ENCODE results near the gene RALGPS2. TPM values are rescaled to one million over a fixed set of nuclear protein-coding genes. Genes with fewer than 3 reads are reported as not detected.
"Not testable (repeated sequence)": the region's sequence is repeated elsewhere in the genome, so short reads cannot be mapped to it uniquely, and the experiment has no call there.

Gene RALGPS2
- polyA plus RNA-seq, 10 donors, result 31.5 to 61.9 (median 39.4) TPM

DNA sequence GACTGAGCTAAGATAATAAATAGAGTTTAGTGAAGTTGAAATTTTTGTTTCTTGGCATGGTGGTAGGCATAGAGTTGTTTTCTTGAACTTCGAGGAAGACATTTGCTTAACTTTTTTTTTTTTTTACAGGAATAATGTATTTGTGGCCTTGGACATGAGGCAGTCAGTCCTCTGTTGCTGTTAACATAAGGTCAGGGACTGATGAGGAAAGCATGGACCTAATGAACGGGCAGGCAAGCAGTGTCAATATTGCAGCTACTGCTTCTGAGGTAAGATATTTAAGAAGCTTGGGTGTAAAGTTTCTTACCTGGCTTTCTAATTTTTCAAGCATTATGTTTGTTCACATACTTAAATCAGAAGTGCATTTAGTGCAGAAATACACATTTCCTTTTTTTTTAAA lies 51.5 kb downstream of the RALGPS2 start:
- no peak for DNase-seq

DNA sequence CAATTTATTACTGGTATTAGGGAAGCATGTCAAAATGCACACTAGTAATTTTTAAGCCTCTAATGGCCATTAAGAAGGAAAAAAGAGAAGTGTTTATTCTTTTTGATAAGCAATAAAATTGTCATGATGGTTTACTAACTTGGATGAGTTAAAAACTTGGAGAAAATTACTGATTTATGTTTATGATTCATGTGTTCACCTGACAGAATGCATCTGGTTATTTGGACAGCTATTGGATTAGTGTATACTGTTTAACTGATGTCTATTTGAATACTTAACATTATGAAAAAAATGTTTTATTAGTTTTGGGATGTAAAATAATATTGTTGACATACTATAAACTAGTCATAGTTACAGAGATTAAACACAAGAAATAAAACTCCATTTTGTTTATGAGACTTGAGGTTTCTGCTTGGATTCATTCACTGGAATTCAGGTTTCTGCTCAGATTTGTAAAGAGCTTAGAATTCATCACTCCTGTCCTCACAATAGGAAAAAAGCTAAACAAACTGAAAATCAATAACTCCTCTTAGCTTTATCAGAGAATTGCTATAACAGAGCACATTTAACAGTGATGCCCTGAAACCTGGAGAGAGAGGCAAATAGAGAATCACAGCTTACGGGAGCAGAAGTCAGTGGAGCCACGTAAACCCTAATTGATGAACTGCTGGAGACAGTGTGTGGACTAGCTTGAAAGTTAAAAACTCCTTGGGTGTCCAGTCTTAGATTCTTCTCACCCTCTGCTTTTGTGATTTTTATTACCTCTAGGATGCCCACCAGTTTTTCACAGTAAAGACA lies 56.7 kb downstream of the RALGPS2 start:
- no peak for DNase-seq

DNA sequence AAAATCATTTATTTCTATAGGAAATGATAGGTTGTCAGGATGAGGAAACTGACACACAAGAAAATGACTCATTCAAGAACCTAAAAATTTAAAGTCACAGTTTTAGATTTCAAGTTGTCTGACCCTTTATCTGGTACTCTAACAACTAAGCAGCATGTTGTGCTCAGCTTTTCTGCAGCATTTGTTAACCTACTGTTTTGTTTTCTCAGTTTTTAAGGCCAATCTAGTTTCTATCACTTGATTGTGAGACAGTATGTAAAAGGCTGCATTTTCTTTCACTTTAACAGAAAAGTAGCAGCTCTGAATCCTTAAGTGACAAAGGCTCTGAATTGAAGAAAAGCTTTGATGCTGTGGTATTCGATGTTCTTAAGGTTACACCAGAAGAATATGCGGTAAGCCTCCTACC lies 59.1 kb downstream of the RALGPS2 start:
- no peak for DNase-seq

DNA sequence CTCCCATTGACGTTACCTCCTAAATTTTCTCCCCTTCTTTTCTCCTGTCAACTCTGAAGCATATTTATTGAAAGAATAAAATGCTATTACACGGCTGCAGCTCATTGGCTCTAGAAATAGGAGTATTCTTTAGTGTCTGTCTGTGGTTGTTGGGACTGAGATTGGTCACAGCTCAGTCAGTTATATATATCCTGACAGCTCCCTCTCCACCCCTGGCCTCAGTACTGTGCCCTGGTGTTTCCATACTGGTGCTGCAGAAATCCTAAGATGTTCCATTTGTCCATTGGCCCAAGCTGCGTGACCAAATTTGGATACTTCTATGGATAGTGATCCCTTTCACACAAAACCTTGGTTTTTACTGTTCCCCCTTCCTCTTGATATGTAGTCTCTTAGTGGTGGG lies 67.3 kb downstream of the RALGPS2 start:
- DNase-seq, result no peak

DNA sequence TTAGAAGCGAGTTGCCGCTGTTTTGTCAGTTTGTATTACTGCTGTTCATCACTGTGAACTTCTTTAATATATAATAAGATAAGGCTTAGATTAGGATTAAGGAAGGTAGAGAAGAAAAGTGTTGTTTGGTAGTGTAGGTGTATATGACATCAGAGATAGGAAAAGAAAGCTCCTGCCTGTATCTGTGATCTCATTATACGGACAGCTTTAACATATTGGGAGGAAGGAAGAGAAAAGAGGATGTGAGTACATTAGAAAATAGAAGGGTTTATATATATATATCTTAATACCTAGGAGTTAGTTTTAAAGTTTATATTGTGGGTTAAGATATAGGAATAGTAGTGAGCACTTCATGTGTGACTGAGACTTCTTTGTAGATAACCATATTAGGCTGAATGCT lies 71.0 kb downstream of the RALGPS2 start:
- no peak for DNase-seq

DNA sequence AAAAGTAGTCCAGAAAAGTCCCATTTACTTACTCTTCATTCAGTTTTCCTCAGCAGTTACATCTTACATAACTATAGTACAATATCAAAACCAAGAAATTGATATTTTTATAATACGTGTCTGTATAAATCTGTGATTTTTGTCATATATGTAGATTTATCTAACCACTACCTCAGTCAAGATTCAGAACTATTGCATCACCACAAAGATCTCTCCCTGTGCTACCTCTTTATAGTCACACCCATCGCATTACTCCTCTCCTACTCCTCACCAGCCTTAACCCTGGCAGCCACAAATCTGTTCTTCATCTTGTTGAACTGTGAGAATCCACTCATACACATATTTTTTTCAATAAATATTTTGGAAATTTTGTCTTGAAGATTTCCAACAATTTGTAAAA lies 72.5 kb downstream of the RALGPS2 start:
- DNase-seq, result no peak

DNA sequence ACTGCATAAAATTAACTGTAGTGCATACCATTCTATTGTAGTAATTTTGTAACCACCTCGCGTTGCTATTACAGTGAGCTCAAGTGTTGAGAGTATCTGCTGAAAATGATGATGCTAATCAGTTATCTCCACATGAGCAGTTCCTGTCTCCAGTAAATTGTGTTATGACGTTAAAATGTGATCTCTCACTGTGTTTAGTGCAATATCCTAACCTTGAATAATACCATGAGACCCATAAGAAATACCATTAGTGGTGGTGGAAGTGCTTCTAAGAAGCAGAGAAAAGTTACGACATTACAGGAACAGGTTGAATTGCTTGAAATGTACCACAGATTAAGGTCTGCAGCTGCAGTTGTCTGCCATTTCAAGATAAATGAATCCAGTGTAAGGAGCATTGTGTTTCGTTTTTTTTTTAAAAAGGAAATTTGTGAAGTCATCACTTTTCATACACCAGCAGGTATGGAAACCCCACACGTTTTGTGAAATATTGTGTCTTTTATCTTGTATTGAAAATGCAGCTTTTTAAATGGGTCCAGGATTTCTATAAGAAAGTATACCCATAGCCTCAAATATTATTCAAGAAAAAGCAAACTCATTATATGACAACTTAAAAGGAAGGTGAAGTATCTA lies 73.3 kb downstream of the RALGPS2 start:
- DNase-seq, result no peak

DNA sequence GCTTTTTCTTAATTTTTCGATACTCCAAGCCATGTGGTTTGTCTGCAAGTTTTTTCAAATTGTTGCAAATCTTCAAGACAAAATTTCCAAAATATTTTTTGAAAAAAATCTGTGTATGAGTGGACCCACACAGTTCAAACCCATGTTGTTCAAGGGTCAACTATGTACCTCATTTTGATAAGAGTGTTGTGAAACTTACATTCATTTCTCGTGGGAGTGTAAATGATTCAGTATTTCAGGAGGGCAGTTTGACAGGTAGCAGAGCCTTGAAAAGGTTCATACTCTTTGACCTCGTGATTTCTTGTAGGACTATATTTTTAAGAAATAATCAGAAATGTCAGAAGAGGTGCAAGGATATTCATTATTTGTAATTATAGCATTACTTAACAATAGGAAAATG lies 77.8 kb downstream of the RALGPS2 start:
- DNase-seq, result no peak

DNA sequence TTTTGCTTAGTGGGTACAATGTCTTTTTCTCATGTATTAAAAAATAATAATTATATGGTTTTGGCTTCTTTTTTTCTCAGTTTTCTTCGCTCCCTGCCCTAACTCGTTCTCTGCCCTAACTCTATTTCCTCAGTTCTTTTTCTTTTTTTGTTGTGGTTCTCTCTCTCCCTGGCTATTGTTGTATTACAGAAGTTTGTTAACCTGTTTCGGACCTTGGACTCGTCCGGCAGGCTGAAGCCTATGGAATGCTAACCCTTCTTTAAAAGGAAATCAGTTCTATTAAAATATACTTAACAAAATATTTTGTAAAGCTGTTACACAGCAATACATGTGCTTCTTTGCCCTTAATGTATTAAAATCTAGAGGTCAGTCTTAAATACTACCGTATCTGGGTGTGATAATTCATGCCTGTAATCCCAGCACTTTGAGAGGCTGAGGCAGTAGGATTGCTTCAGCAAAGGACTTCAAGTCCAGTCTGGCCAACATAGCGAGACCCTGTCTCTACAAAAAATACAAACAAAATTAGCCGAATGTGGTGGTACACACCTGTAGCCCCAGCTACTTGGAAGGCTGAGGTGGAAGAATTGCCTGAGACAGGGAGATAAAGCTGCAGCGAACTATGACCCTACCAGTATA lies 81.7 kb downstream of the RALGPS2 start:
- no peak for DNase-seq

DNA sequence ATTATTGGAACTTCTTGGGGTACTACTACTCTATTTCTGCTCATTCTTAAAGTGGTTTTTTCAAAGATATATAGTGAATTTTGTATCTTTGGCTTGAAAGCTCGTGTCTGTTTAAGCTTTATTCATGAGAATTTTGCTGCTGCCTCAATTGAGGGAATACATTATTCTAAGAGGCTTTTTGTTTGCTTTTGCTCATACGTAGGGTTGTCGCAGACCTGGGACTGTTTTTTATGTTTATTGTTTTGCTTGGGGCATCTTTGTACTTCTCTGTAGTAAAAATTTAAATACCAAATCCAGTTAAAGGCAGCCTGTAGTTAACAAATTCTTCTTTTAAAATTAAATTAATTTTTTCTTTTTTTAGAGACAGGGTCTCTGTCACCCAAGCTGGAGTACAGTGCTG lies 83.5 kb downstream of the RALGPS2 start:
- DNase-seq, result no peak

DNA sequence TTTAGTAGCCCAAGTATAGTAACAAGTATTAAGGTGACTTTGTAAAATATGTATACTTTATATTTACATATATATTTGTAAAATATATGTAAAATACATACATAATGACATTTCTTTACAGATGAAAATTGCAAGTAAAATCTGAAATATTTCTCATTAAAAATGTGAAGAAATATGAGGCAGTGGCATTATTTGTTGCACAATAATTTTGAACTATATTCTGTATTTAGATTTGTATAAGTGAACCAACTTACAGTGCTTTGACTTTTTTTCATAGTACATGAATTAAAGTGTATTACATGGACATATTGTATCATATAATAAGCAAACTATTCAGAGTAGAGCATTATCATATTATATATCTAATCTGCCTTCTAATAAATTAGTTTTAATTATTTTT lies 85.5 kb downstream of the RALGPS2 start:
- DNase-seq, result no peak

DNA sequence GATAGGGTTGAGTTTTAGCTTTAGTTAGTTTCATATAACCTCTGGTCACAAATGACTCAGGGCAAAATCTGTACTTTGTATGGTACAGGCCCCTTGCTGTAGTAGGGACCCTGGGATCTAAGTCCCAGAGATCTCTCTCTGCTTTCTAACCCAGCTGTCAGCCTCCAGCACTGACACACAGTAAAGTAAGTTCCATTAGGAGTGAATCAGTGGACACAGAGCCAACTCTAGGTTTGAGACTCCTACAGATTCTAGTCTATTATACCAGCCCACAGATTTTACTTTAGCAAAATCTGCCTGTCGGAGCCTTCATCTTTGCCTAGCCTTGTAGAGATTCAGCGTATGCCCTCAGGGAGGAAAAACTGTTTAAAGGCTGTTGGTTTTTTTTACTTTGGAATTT lies 93.4 kb downstream of the RALGPS2 start:
- peak in 2 of 3 donors; percentile 22 to 44 for DNase-seq

DNA sequence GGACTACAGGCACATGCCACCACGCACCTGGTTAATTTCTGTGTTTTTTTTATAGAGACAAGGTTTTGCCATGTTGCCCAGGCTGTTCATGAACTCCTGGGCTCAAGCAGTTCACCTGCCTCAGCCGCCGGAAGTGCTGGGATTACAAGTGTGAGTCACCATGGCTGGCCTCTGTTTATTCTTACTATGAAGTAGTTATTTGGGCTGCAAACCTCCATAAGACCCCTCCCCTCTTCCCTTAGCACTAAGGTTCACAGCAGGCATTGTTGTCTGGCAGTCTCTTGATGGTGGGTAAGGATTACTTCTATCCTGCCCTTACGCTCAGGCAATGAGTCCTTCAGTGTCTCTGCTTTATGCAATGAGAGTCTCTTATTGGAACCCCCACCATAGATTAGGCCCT lies 94.1 kb downstream of the RALGPS2 start:
- no peak for DNase-seq

DNA sequence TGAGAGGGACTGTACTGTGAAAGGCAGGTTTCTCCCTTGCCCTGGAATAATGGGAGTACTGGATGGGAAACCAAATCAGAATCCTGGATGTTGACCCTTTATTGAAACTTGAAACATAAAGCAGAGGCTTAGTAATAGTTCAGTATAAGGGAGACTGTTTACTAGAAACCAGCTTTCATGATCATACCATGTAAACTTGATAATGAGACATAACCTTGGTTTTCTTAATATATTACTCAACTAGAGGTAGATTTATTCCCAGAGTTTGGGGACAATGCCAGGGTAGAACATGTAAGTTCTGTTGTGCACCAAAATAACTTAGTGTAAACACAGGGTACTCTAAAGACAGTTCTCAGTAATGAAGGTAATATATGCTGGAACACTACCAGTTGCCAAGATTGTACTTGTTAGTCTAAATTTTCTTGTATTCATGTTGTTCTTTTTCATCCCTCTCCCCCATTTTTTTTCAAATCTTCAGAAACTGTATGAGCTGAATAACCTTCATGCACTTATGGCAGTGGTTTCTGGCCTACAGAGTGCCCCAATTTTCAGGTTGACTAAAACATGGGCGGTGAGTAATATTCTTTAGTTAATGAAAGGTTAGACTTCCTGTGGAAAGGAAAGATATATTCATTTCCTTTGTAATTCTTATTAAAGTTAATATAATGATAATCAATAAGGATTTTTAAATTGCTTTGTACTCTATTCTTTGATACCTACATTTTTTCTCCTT lies 96.3 kb downstream of the RALGPS2 start:
- no peak for DNase-seq

DNA sequence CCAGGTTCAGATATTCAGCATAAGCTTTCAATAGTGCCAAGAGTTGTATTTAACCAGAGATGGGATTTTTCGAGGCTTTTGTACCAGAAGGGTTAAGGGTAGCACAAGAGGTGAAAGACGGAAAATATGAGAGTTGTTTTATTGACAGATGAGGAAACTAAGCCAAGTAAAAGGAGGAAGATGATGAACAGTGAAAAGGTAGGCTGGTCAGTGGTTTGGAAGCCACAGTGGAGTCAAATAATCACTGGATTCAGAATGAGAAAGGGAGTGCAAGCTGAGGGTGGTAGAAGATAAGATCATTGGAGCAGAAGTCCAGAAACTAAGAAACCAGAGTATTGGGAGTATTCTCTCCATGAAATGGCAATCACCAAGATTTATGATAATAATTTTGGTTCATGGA lies 100.1 kb downstream of the RALGPS2 start:
- no peak for DNase-seq

DNA sequence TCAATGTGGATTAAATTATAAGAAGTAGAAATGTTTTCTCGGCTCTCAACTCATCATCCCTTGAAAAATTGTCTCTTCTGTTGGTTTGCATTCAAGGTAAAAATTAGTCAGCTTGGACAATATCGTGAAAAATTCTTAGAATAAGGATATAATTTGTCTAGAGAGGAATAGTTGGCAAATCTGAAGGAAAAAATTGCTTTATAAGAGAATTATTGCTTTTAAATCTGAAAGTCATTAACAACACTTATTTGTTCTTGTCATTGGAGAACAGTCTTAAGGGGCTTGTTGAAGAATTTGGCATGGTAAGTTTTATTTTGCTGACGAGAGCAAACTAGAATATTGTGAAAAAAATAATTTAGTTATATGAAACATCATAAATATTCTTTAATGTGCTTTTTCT lies 119.4 kb downstream of the RALGPS2 start:
- DNase-seq, result peak; percentile 75 to 86 (median 76)

DNA sequence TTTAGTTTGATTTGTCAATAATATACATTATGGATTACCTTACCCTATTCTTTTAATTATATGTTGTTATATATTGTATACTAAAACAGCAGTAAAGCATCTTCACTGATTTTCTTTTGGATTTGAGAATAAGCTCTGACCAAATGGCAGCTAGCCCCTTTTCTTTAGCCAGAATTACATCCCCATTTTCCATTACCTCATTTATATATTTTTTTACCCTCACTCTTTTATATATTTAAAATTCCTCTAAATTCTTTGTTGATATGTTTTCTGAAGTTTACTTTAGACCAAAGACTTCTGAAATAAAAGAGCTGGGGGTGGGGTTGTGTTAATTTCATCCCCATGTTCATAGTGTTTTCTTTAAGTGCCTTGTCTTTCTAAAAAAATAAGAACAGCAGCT lies 121.3 kb downstream of the RALGPS2 start:
- DNase-seq, result peak in 1 of 3 donors; percentile 80

DNA sequence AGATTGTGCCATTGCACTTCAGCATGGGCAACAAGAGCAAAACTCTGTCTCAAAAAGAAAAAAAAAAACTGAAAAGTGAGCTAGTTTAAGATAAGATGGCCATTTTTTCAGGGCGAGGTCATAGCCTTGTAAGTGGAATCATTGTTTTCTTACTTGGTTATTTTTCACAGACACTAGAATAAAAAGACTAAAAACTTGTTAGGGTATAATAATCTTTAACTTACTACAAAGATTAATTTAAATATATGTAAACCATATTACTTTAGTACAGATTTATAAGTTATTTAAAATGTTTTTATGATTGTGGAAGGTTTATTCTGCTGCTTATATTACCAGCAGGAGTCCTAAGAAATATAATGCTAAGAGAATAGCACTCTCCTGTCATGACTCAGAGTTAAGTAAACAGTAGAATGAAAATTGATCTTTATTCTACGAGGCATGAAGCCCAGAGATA lies 122.4 kb downstream of the RALGPS2 start:
- peak in 1 of 3 donors; percentile 40 for DNase-seq

DNA sequence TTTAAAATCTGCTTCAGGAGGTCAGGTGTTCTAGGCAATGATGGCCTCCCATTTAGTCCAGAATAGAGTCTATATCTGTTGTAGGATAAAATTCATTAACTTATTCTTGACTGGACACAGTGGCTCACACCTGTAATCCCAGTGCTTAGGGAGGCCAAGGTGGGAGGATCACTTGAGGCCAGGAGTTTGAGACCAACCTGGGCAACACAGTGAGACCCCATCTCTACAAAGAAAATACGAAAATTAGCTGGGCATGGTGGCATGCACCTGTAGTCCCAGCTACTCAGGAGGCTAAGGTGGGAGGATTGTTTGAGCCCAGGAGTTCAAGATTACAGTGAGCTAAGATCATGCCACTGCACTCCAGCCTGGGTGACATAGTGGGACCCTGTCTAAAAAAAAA lies 122.9 kb downstream of the RALGPS2 start:
- not testable (repeated sequence) for DNase-seq

DNA sequence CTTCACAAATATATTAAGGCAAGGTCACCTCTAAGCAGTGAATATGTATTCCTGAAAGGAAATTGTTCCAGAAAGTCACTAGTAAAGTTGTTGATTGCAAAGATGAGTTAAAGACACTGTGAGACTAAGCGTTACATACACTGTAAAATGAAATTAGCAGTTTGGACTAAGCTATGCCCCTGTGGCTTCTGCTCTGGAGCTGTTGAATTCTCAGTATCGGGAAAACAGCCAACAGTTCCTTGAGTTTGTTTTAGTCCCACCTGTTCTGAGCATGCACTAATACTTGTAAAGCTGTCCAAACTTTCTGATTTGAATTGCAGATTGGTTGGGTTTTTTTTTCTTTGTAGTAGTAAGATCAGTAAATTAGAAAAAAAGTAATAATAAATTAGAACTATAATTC lies 124.9 kb downstream of the RALGPS2 start:
- DNase-seq, result peak in 2 of 3 donors; percentile 53 to 73

DNA sequence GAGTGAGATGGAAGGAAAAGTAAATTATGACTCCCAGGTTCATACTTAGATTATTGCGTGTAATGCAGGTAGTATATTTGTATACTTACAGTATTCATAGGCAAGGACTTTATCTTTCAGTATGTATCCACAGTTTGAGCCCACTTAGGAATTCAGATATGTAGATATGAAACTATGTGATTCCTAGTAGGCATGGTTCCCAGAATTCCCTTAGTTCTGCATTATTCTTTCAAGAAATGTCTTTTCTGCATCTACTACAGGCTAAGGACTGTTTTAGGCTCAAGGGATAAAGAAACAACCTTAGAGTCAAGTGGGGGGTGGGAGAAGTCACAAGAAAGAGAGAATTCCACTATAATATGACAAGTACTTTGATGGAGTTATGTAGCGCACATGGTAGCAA lies 132.1 kb downstream of the RALGPS2 start:
- DNase-seq, result no peak

DNA sequence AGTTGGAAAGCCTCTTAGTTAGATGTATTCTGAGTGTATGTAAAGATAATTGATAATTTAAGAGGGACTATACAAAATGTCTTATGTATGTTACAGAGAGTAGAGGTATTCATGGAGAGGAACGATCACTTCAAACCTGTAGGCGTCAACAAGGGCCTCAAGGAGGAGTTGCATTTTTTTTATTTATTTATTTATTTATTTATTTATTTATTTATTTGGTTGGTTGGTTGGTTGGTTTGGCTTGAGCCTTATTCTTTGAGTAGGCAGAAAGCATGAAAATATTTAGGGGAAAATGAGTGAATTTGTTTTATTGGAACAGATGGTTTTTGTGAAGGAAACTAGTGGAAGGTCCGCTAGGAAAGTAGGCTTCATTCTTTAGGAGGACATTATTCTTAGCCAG lies 137.4 kb downstream of the RALGPS2 start:
- DNase-seq, result no peak
